SK-N-SH treated with all-trans-retinoic acid at 6 μM for 48 hours (cell line): ENCODE results near the gene PSMA1.
A peak's percentile ranks its signal among the peaks of the same experiment; 100 is the strongest.

Experiments
- ATAC-seq: fragments of 200-7000 bp; cut with Tn5 transposase; 3 replicates; pipeline ENCODE4 v1.9.1; 2020; ENCODE audit warnings: mild to moderate bottlenecking, moderate library complexity
- ARNTL ChIP-seq: fragments of 450-650 bp; formaldehyde crosslinking; IDR thresholded peaks from 2 replicates; pipeline ENCODE4 v1.5.0; 2020; ENCODE audit warnings: low read depth, mild to moderate bottlenecking, moderate library complexity, borderline replicate concordance
- BACH2 ChIP-seq: fragments of 250-450 bp; sonication (Bioruptor Pico); IDR thresholded peaks from 2 replicates; pipeline ENCODE4 v1.9.0; 2021; ENCODE audit warnings: mild to moderate bottlenecking, borderline replicate concordance
- CREB5 ChIP-seq: fragments of 250-450 bp; sonication (Bioruptor Pico); IDR thresholded peaks from 2 replicates; pipeline ENCODE4 v1.5.1; 2020; ENCODE audit warnings: low read depth, mild to moderate bottlenecking, moderate library complexity
- CSDC2 ChIP-seq: fragments of 250-450 bp; sonication (Bioruptor Pico); IDR thresholded peaks from 2 replicates; pipeline ENCODE4 v1.5.0; 2020; ENCODE audit warnings: mild to moderate bottlenecking, moderate library complexity
- CSRNP3 ChIP-seq: fragments of 250-450 bp; sonication (Bioruptor Pico); IDR thresholded peaks from 2 replicates; pipeline ENCODE4 v1.5.1; 2021; ENCODE audit warnings: mild to moderate bottlenecking, moderate library complexity
- ESRRG ChIP-seq: fragments of 250-450 bp; sonication (Bioruptor Pico); IDR thresholded peaks from 2 replicates; pipeline ENCODE4 v1.6.1; 2021; ENCODE audit warnings: mild to moderate bottlenecking
- GLIS3 ChIP-seq: fragments of 250-450 bp; sonication (Bioruptor Pico); IDR thresholded peaks from 2 replicates; pipeline ENCODE4 v1.5.0; 2020; ENCODE audit warnings: mild to moderate bottlenecking, moderate library complexity
- OSR1 ChIP-seq: fragments of 250-450 bp; sonication (Bioruptor Pico); IDR thresholded peaks from 2 replicates; pipeline ENCODE4 v1.8.0; 2022; ENCODE audit warnings: moderate library complexity, mild to moderate bottlenecking, inconsistent platforms
- PATZ1 ChIP-seq: fragments of 250-450 bp; sonication (Bioruptor Pico); IDR thresholded peaks from 2 replicates; pipeline ENCODE4 v1.8.0; 2020; ENCODE audit warnings: mild to moderate bottlenecking, moderate library complexity, borderline replicate concordance
- POU6F1 ChIP-seq: fragments of 250-450 bp; sonication (Bioruptor Pico); IDR thresholded peaks from 2 replicates; pipeline ENCODE4 v1.8.0; 2021; ENCODE audit warnings: low read depth, mild to moderate bottlenecking, moderate library complexity, borderline replicate concordance
- PPARA ChIP-seq: fragments of 250-450 bp; sonication (Bioruptor Pico); IDR thresholded peaks from 2 replicates; pipeline ENCODE4 v1.5.0; 2020; ENCODE audit warnings: mild to moderate bottlenecking, borderline replicate concordance
- RARB ChIP-seq: fragments of 250-450 bp; sonication (Bioruptor Pico); IDR thresholded peaks from 2 replicates; pipeline ENCODE4 v1.8.0; 2021; ENCODE audit warnings: mild to moderate bottlenecking, moderate library complexity
- SNAI2 ChIP-seq: fragments of 250-450 bp; sonication (Bioruptor Pico); IDR thresholded peaks from 2 replicates; pipeline ENCODE4 v1.5.0; 2020; ENCODE audit warnings: mild to moderate bottlenecking, moderate library complexity
- TCF4 ChIP-seq: fragments of 250-450 bp; sonication (Bioruptor Pico); IDR thresholded peaks from 2 replicates; pipeline ENCODE4 v1.8.0; 2021; ENCODE audit warnings: mild to moderate bottlenecking, moderate library complexity, borderline replicate concordance
- TOX ChIP-seq: fragments of 250-450 bp; sonication (Bioruptor Pico); IDR thresholded peaks from 2 replicates; pipeline ENCODE4 v1.8.0; 2021; ENCODE audit warnings: mild to moderate bottlenecking, moderate library complexity, borderline replicate concordance
- ZC3H10 ChIP-seq: fragments of 250-450 bp; sonication (Bioruptor Pico); IDR thresholded peaks from 2 replicates; pipeline ENCODE4 v1.5.1; 2021; ENCODE audit warnings: mild to moderate bottlenecking, moderate library complexity
- ZFP3 ChIP-seq: fragments of 250-450 bp; sonication (Bioruptor Pico); IDR thresholded peaks from 2 replicates; pipeline ENCODE4 v1.5.0; 2020; ENCODE audit warnings: mild to moderate bottlenecking, moderate library complexity
- ZFP30 ChIP-seq: fragments of 450-650 bp; formaldehyde crosslinking; IDR thresholded peaks from 2 replicates; pipeline ENCODE4 v1.5.0; 2022; ENCODE audit warnings: mild to moderate bottlenecking, moderate library complexity
- ZNF565 ChIP-seq: fragments of 450-650 bp; formaldehyde crosslinking; conservative IDR thresholded peaks from 2 replicates; pipeline ENCODE4 v1.5.0; 2020; ENCODE audit warnings: low read depth, mild to moderate bottlenecking, moderate library complexity
- ZNF70 ChIP-seq: fragments of 450-650 bp; formaldehyde crosslinking; IDR thresholded peaks from 2 replicates; pipeline ENCODE4 v1.5.0; 2020; ENCODE audit warnings: mild to moderate bottlenecking, moderate library complexity
- ZNF8 ChIP-seq: fragments of 450-650 bp; formaldehyde crosslinking; IDR thresholded peaks from 2 replicates; pipeline ENCODE4 v1.5.0; 2020; ENCODE audit warnings: mild to moderate bottlenecking, moderate library complexity

The PSMA1 gene

GRCh38 chr11:14503023-14503422 lies 17.2 kb downstream of the PSMA1 start:
- TF ChIP-seq CSRNP3 (CRISPR knock-in tag): no peak
- no peak for TF ChIP-seq POU6F1 (CRISPR knock-in tag)
- no peak for TF ChIP-seq ZC3H10 (CRISPR knock-in tag)
- TF ChIP-seq SNAI2 (CRISPR knock-in tag): no peak
- TF ChIP-seq ARNTL (CRISPR knock-in tag): no peak
- no peak for TF ChIP-seq ZNF70 (CRISPR knock-in tag)
- TF ChIP-seq ZNF8 (CRISPR knock-in tag): no peak
- no peak for TF ChIP-seq CSDC2 (CRISPR knock-in tag)
- TF ChIP-seq ESRRG: no peak
- no peak for TF ChIP-seq PPARA (CRISPR knock-in tag)
- no peak for TF ChIP-seq RARB (CRISPR knock-in tag)
- TF ChIP-seq TCF4: no peak
- TF ChIP-seq TOX (CRISPR knock-in tag): no peak
- no peak for TF ChIP-seq BACH2 (CRISPR knock-in tag)
- TF ChIP-seq ZFP30 (CRISPR knock-in tag): no peak
- TF ChIP-seq ZNF565 (CRISPR knock-in tag): no peak
- TF ChIP-seq GLIS3 (CRISPR knock-in tag): no peak
- ATAC-seq: no peak

DNA sequence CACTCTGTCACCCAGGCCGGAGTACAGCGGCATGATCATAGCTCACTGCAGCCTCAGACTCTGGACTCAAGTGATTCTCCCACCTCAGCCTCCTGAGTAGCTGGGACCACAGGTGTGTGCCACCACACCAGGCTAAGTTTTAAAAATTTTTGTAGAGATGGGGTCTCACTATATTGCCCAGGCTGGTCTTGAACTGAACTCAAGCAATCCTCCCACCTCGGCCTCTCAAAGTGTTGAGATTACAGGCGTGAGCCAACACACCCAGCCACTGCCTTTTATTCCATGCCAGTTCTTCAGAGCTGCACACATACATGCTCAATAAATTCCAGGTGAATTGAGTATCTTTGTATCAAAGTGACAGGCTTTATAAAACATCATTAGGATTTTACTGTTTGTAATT lies 18.1 kb downstream of the PSMA1 start:
- ATAC-seq: no peak
- TF ChIP-seq OSR1 (CRISPR knock-in tag) (no peak), ZFP3 (CRISPR knock-in tag) (no peak), SNAI2 (CRISPR knock-in tag) (no peak), ZNF70 (CRISPR knock-in tag) (no peak), PATZ1 (CRISPR knock-in tag) (no peak), CREB5 (no peak), ZNF8 (CRISPR knock-in tag) (no peak)

GRCh38 chr11:14500181-14500651 lies 20.0 kb downstream of the PSMA1 start:
- no peak for TF ChIP-seq OSR1 (CRISPR knock-in tag)
- no peak for TF ChIP-seq ZNF8 (CRISPR knock-in tag)
- no peak for TF ChIP-seq ZNF70 (CRISPR knock-in tag)
- no peak for TF ChIP-seq BACH2 (CRISPR knock-in tag)
- TF ChIP-seq CSRNP3 (CRISPR knock-in tag): no peak
- TF ChIP-seq GLIS3 (CRISPR knock-in tag): no peak
- no peak for TF ChIP-seq ZFP30 (CRISPR knock-in tag)
- TF ChIP-seq ZNF565 (CRISPR knock-in tag): no peak
- TF ChIP-seq, all 23 proteins: peak for 0
- peak; percentile 82 for ATAC-seq
